Suprapubic skin (tissue), 4 donors: ENCODE measurements around the gene ARSJ. TPM values are rescaled to one million over a fixed set of nuclear protein-coding genes. Genes with fewer than 3 reads are reported as not detected.

ENCODE experiments used
- DNase-seq, 2 donors: peaks; one replicate each; pipeline ENCODE4 v3.0.0-alpha.2; 2019; ENCODE audit warnings: low spot score in 2 of 2
- H3K27ac ChIP-seq: fragments of 200-600 bp; sonication (generic); one replicate; pipeline ENCODE4 v1.5.1; 2019
- H3K27me3 ChIP-seq: fragments of 200-600 bp; sonication (generic); one replicate; pipeline ENCODE4 v1.5.1; 2019
- H3K36me3 ChIP-seq: fragments of 200-600 bp; sonication (generic); one replicate; pipeline ENCODE4 v1.5.1; 2019
- H3K4me1 ChIP-seq: fragments of 200-600 bp; sonication (generic); one replicate; pipeline ENCODE4 v1.5.1; 2019
- H3K4me3 ChIP-seq: fragments of 200-600 bp; sonication (generic); one replicate; pipeline ENCODE4 v1.5.1; 2019; ENCODE audit warnings: mild to moderate bottlenecking
- H3K9me3 ChIP-seq: fragments of 200-600 bp; sonication (generic); one replicate; pipeline ENCODE4 v1.5.1; 2019
- CTCF ChIP-seq, 2 donors: fragments of 200-600 bp in 1 of 2; fragments of 450-650 bp in 1 of 2; sonication (generic) in 1 of 2; IDR thresholded peaks; one replicate each; pipeline ENCODE4 v1.5.1; 2016 to 2019; ENCODE audit warnings: antibody characterized with exemption in 2 of 2, mild to moderate bottlenecking in 1 of 2, moderate library complexity in 1 of 2
- EP300 ChIP-seq: sonication (generic); formaldehyde crosslinking; IDR thresholded peaks from one replicate; pipeline ENCODE4 v1.6.1; 2017; ENCODE audit warnings: antibody characterized with exemption
- POLR2A ChIP-seq, 2 donors: fragments of 450-650 bp; IDR thresholded peaks; one replicate each; pipeline ENCODE4 v1.6.1; 2017; ENCODE audit warnings: antibody characterized with exemption in 2 of 2, mild to moderate bottlenecking in 2 of 2, moderate library complexity in 2 of 2
- POLR2AphosphoS5 ChIP-seq, 3 donors: sonication (generic); formaldehyde crosslinking; IDR thresholded peaks; one replicate each; pipeline ENCODE4 v1.6.1; 2017; ENCODE audit warnings: antibody characterized with exemption in 3 of 3
- WGBS: methylation state at CpG from one replicate; pipeline ENCODE4 v1.1.5; 2018; 5-methylcytosine and 5-hydroxymethylcytosine counted together
- total RNA-seq, 4 donors: library from RNA; depleted of rRNA; stranded (reverse); fragments of >200 nt; gene quantifications; one replicate each; pipeline ENCODE4 v1.1.0, GENCODE V29; 2016

Gene ARSJ
- total RNA-seq, 4 donors from 2014 or later = 1.6 to 3.9 (median 3.2) TPM

- H3K4me1 ChIP-seq = no peaks in the 10 kb centered on the region
- H3K36me3 ChIP-seq = no peaks in the 10 kb centered on the region
- H3K4me3 ChIP-seq = no peak overlapping the region
- no peak for DNase-seq
- H3K27me3 ChIP-seq = no peaks in the 10 kb centered on the region
- WGBS = 80% methylated on average over 2 of the region's 2 CpGs
- TF ChIP-seq POLR2A (IDR thresholded peaks at IDR 0.05) = no peak
- no peak for TF ChIP-seq POLR2AphosphoS5 (IDR thresholded peaks at IDR 0.05)
- TF ChIP-seq CTCF (IDR thresholded peaks at IDR 0.05) = no peak
- no peak for TF ChIP-seq EP300
- no peaks in the 10 kb centered on the region for H3K9me3 ChIP-seq
- no peak overlapping the region for H3K27ac ChIP-seq
Observed at GRCh38 chr4:113881256-113881655, 98.2 kb downstream of the ARSJ start.

GRCh38 chr4:113880240-113881028 is 99.0 kb downstream of the ARSJ start:
- Histone ChIP-seq H3K27me3 (no peaks in the 10 kb centered on the region), H3K27ac (no peak overlapping the region), H3K36me3 (no peaks in the 10 kb centered on the region), H3K4me1 (no peaks in the 10 kb centered on the region), H3K9me3 (no peaks in the 10 kb centered on the region), H3K4me3 (no peak overlapping the region)
- TF ChIP-seq POLR2AphosphoS5 (IDR thresholded peaks at IDR 0.05) = no peak
- no peak for TF ChIP-seq POLR2A (IDR thresholded peaks at IDR 0.05)
- no peak for TF ChIP-seq CTCF (IDR thresholded peaks at IDR 0.05)
- no peak for TF ChIP-seq EP300
- no peak for DNase-seq
- 65% methylated on average over 3 of the region's 3 CpGs for WGBS

GRCh38 chr4:113878668-113879067 is 100.8 kb downstream of the ARSJ start:
- Histone ChIP-seq H3K4me1 (no peaks in the 10 kb centered on the region), H3K27ac (no peak overlapping the region), H3K36me3 (no peaks in the 10 kb centered on the region), H3K27me3 (no peaks in the 10 kb centered on the region), H3K9me3 (no peaks in the 10 kb centered on the region), H3K4me3 (no peak overlapping the region)
- 42% methylated on average over 3 of the region's 3 CpGs for WGBS
- no peak for DNase-seq
- no peak for TF ChIP-seq POLR2A (IDR thresholded peaks at IDR 0.05)
- TF ChIP-seq POLR2AphosphoS5 (IDR thresholded peaks at IDR 0.05) = no peak

- Histone ChIP-seq H3K9me3 (no peaks in the 10 kb centered on the region), H3K4me3 (no peak overlapping the region), H3K36me3 (no peaks in the 10 kb centered on the region), H3K4me1 (no peaks in the 10 kb centered on the region), H3K27ac (no peak overlapping the region), H3K27me3 (no peaks in the 10 kb centered on the region)
- no peak for DNase-seq
- TF ChIP-seq POLR2A (IDR thresholded peaks at IDR 0.05) = no peak
- TF ChIP-seq POLR2AphosphoS5 (IDR thresholded peaks at IDR 0.05) = no peak
- no peak for TF ChIP-seq CTCF (IDR thresholded peaks at IDR 0.05)
- WGBS = 87% methylated on average over 1 of the region's 1 CpG
Observed at GRCh38 chr4:113874480-113874879, 105.0 kb downstream of the ARSJ start.

- no peaks in the 10 kb centered on the region for H3K4me1 ChIP-seq
- H3K9me3 ChIP-seq = no peaks in the 10 kb centered on the region
- H3K36me3 ChIP-seq = no peaks in the 10 kb centered on the region
- no peak for DNase-seq
- no peaks in the 10 kb centered on the region for H3K27me3 ChIP-seq
- H3K27ac ChIP-seq = no peak overlapping the region
- TF ChIP-seq POLR2A (IDR thresholded peaks at IDR 0.05) (no peak), POLR2AphosphoS5 (IDR thresholded peaks at IDR 0.05) (no peak), CTCF (IDR thresholded peaks at IDR 0.05) (no peak)
- H3K4me3 ChIP-seq = no peak overlapping the region
Observed at GRCh38 chr4:113873508-113873907, 105.9 kb downstream of the ARSJ start.
